SH-SY5Y (cell line): ENCODE measurements around the gene GPRIN3.

Experiments used
- GATA2 ChIP-seq: IDR thresholded peaks from 2 replicates; pipeline ENCODE4 v1.6.1; 2011; ENCODE audit warnings: mild to moderate bottlenecking, low read depth, low read length
- GATA3 ChIP-seq: IDR thresholded peaks from 2 replicates; pipeline ENCODE4 v1.6.1; 2011; ENCODE audit warnings: low read depth, mild to moderate bottlenecking, low read length, moderate library complexity

The GPRIN3 gene

GRCh38 chr4:89288430-89288829 is 19.2 kb downstream of the GPRIN3 start:
- no peak for TF ChIP-seq GATA3
- no peak for TF ChIP-seq GATA2

- no peak for TF ChIP-seq GATA2
Measured at GRCh38 chr4:89287945-89288344, 19.7 kb downstream of the GPRIN3 start.

GRCh38 chr4:89285745-89286144 is 21.9 kb downstream of the GPRIN3 start:
- no peak for TF ChIP-seq GATA3
- no peak for TF ChIP-seq GATA2

GRCh38 chr4:89284828-89285227 is 22.8 kb downstream of the GPRIN3 start:
- TF ChIP-seq GATA3 (no peak), GATA2 (no peak)

GRCh38 chr4:89284020-89284424 is 23.6 kb downstream of the GPRIN3 start:
- TF ChIP-seq GATA3 (no peak), GATA2 (no peak)

GRCh38 chr4:89283226-89284009 is 24.2 kb downstream of the GPRIN3 start:
- TF ChIP-seq GATA2 (no peak), GATA3 (no peak)

- TF ChIP-seq GATA3 (no peak), GATA2 (no peak)
Measured at GRCh38 chr4:89279385-89279784, 28.2 kb downstream of the GPRIN3 start.

GRCh38 chr4:89277412-89277811 is 30.2 kb downstream of the GPRIN3 start:
- TF ChIP-seq GATA3 (no peak), GATA2 (no peak)

GRCh38 chr4:89276296-89276695 is 31.3 kb downstream of the GPRIN3 start:
- TF ChIP-seq GATA3, result no peak
- TF ChIP-seq GATA2, result no peak

- no peak for TF ChIP-seq GATA3
- no peak for TF ChIP-seq GATA2
Measured at GRCh38 chr4:89275587-89275986, 32.0 kb downstream of the GPRIN3 start.

GRCh38 chr4:89273741-89274141 is 33.9 kb downstream of the GPRIN3 start:
- TF ChIP-seq GATA3 (no peak), GATA2 (no peak)

GRCh38 chr4:89270792-89271191 is 36.8 kb downstream of the GPRIN3 start:
- no peak for TF ChIP-seq GATA3
- TF ChIP-seq GATA2, result no peak

GRCh38 chr4:89269121-89269666 is 38.4 kb downstream of the GPRIN3 start:
- TF ChIP-seq GATA3 (no peak), GATA2 (no peak)

GRCh38 chr4:89268679-89269078 is 38.9 kb downstream of the GPRIN3 start:
- TF ChIP-seq GATA3, result no peak

- TF ChIP-seq GATA2 (no peak), GATA3 (no peak)
Measured at GRCh38 chr4:89267846-89268245, 39.8 kb downstream of the GPRIN3 start.

GRCh38 chr4:89267392-89267791 is 40.2 kb downstream of the GPRIN3 start:
- TF ChIP-seq GATA3, result no peak
- TF ChIP-seq GATA2, result no peak

GRCh38 chr4:89266128-89266527 is 41.5 kb downstream of the GPRIN3 start:
- TF ChIP-seq GATA2, result no peak
- TF ChIP-seq GATA3, result no peak
